GM06990 (cell line): ENCODE data around the gene ODAM.
"Not testable (repeated sequence)": the region's sequence is repeated elsewhere in the genome, so short reads cannot be mapped to it uniquely, and the experiment has no call there.

Experiments
- DNase-seq: peaks from one replicate; pipeline ENCODE4 v3.0.0-alpha.2; 2011; ENCODE audit not compliant: insufficient read length; ENCODE audit errors: extremely low read depth
- H3K27me3 ChIP-seq: replicated peaks from 2 replicates; pipeline ENCODE4 v1.6.0; 2011; ENCODE audit warnings: low read length; ENCODE audit not compliant: control insufficient read depth, insufficient read depth
- H3K36me3 ChIP-seq: 2 replicates; pipeline ENCODE4 v1.5.1; 2011; ENCODE audit warnings: low read length; ENCODE audit not compliant: control insufficient read depth, insufficient read depth
- H3K4me3 ChIP-seq: replicated peaks from 2 replicates; pipeline ENCODE4 v1.5.1; 2011; ENCODE audit warnings: low read depth, mild to moderate bottlenecking, control low read depth, low read length
- TF ChIP-seq, protein P1 (sequence below): IDR thresholded peaks from 2 replicates; pipeline ENCODE4 v1.5.1; 2011; ENCODE audit warnings: low read length, control low read depth, mild to moderate bottlenecking, inconsistent platforms; ENCODE audit not compliant: insufficient read depth, poor library complexity, severe bottlenecking

ODAM gene

DNA sequence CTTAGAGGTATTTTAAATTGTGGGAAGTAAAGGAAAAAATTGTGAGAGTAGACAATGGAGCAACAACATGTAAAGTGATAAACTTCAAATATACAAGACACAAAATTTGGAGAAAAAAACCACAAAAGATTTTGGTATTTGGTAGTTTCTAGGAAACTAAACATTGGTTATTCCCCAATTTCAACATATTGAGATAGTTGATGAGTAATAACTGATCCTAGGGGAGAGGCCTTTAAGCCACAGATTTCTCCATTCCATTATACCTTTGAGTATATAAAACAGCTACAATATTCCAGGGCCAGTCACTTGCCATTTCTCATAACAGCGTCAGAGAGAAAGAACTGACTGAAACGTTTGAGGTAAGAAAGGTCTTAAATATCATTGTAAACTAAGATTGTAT lies 30.3 kb downstream of the ODAM start, which contains the start of gene FDCSP:
Gene FDCSP, plus strand, starts transcription at position 301 of the 400 bp plus-strand sequence. CDS start 5,071 bp downstream, outside the sequence.
- Histone ChIP-seq H3K4me3 (no peak within 1 kb of the TSS), H3K36me3 (no peaks in the 10 kb centered on the region), H3K27me3 (no peaks in the 10 kb centered on the region)
- TF ChIP-seq, protein P1, sequence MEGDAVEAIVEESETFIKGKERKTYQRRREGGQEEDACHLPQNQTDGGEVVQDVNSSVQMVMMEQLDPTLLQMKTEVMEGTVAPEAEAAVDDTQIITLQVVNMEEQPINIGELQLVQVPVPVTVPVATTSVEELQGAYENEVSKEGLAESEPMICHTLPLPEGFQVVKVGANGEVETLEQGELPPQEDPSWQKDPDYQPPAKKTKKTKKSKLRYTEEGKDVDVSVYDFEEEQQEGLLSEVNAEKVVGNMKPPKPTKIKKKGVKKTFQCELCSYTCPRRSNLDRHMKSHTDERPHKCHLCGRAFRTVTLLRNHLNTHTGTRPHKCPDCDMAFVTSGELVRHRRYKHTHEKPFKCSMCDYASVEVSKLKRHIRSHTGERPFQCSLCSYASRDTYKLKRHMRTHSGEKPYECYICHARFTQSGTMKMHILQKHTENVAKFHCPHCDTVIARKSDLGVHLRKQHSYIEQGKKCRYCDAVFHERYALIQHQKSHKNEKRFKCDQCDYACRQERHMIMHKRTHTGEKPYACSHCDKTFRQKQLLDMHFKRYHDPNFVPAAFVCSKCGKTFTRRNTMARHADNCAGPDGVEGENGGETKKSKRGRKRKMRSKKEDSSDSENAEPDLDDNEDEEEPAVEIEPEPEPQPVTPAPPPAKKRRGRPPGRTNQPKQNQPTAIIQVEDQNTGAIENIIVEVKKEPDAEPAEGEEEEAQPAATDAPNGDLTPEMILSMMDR = no peak
- DNase-seq = no peak

- Histone ChIP-seq H3K27me3 (no peaks in the 10 kb centered on the region), H3K4me3 (no peak overlapping the region), H3K36me3 (no peaks in the 10 kb centered on the region)
- TF ChIP-seq, protein P1 = no peak
- DNase-seq = no peak
Observed at GRCh38 chr4:70236125-70236524, 40.6 kb downstream of the ODAM start.

GRCh38 chr4:70239131-70239883 lies 43.8 kb downstream of the ODAM start:
- H3K36me3 ChIP-seq = no peaks in the 10 kb centered on the region
- no peak for DNase-seq
- no peaks in the 10 kb centered on the region for H3K27me3 ChIP-seq
- TF ChIP-seq, protein P1 = no peak
- H3K4me3 ChIP-seq = no peak overlapping the region

DNA sequence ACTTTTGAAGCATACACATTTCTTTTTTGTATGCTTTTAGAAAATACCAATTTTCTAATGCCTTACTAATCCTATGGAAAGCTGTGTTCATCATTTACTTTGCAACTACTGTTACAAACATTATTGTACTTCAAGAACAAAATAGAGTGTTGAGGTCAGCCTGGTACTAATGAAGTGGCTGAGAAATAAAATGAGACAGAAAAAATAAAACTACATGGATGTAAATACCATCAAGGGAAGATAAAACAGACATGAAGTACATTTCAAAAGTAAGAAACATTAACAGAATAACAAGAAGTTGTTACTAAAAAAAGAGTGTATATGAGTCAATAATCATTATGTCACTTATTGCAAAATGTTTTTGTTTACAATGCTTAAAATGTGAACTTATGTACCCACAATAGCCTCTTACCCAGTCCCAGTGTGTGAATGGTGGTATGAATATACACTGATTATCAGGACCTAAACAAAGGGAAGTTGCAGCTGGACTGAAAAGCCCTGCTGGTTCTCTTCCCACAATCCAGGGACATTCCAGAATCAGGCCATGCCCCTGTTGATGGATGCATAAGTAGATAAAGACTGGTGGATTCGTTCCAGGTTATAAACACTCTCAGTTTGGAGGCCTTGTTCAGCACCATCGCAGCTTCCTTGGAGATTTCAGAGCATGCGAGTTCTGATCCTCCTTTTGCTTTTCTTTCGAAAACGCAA lies 44.5 kb downstream of the ODAM start:
- TF ChIP-seq, protein P1 = no peak
- Histone ChIP-seq H3K27me3 (no peaks in the 10 kb centered on the region), H3K36me3 (no peaks in the 10 kb centered on the region), H3K4me3 (no peak overlapping the region)
- DNase-seq = no peak

DNA sequence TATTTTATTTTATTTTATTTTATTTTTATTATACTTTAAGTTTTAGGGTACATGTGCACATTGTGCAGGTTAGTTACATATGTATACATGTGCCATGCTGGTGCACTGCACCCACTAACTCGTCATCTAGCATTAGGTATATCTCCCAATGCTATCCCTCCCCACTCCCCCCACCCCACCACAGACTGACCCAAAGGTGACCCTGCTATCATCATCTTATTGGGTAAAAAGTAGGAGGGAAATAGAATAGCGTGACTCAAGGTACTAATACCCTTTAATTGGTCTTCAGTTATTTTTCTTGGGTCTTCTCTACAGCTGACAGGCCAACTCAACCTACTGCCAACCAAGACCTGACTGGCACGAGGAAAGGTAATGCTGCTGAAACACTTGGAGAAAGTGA lies 46.8 kb downstream of the ODAM start, which contains the start of gene CSN3:
Gene CSN3, plus strand, starts transcription at position 301 of the 400 bp plus-strand sequence. CDS start 2,223 bp downstream, outside the sequence.
- DNase-seq, H3K36me3 ChIP-seq, H3K27me3 ChIP-seq, H3K4me3 ChIP-seq: not testable (repeated sequence)

DNA sequence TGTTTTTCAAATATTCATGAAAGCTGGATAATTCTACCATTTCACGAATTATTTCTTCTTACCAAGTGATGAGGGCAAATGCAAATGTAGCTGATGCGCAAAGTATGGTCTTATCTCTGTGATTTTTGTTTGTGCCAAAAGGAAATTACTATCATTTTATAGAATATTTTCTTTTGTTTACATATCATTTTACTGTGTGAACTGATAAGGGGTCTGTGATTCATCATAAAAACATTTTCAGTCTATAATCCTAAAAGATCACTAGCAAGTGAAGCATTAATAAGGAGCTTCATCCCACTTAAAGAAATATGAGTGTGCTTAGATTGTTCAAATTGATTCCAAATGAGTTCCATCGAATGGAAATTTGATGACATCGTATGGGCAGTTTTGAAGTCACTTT lies 47.6 kb downstream of the ODAM start:
- TF ChIP-seq, protein P1 = no peak
- Histone ChIP-seq H3K4me3 (no peak overlapping the region), H3K36me3 (no peaks in the 10 kb centered on the region), H3K27me3 (no peaks in the 10 kb centered on the region)
- no peak for DNase-seq
